Measurements from ENCODE around the gene CAPN14.
A peak's percentile ranks its signal among the peaks of the same experiment; 100 is the strongest.
"Not testable (repeated sequence)": the region's sequence is repeated elsewhere in the genome, so short reads cannot be mapped to it uniquely, and the experiment has no call there.

CAPN14 gene

GRCh38 chr2:31192396-31192795, 24.9 kb downstream of the CAPN14 start:
- DNase-seq: no peak

GRCh38 chr2:31191931-31192330, 25.4 kb downstream of the CAPN14 start:
- no peak for DNase-seq

GRCh38 chr2:31190188-31190587, 27.1 kb downstream of the CAPN14 start:
- no peak for DNase-seq

- no peak for DNase-seq
Observed at GRCh38 chr2:31189141-31189540, 28.2 kb downstream of the CAPN14 start.

GRCh38 chr2:31188131-31188530, 29.2 kb downstream of the CAPN14 start:
- no peak for DNase-seq

GRCh38 chr2:31187166-31187565, 30.1 kb downstream of the CAPN14 start:
- DNase-seq: no peak

DNA sequence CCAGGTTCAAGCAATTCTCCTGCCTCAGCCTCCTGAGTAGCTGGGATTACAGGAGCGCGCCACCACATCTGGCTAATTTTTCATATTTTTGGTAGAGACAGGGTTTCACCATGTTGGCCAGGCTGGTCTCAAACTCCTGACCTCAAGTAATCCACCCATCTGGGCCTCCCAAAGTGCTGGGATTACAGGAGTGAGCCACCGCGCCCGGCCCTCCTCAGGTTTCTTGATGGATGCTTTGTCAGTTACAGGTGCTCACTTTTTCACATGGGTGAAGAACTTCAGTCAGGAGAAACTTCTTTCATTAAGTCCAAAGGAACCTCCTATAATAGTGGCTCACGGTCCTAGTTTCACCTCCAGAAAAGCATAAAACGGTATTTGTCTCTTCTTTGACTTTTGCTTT, 33.3 kb downstream of the CAPN14 start:
- not testable (repeated sequence) for DNase-seq

DNA sequence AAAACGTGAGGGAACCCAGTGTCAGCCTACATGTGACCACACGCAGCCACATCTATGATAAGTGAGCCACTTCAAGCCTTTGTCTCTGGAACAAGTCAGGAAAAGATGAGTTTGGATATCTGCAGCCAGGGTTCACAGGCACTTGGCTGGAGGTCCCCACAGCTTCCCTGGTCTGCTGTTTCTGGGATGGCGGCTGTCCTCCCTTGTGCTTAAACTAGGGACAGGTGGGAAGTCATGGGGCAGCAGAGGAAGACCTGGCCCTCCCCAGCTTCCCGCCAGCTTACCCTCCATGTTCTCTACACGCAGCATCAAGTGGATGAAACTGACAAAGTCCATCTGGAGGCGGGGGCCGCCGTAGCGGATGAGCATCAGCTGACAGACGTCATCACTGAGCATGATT, 40.6 kb downstream of the CAPN14 start:
- DNase-seq: no peak

- DNase-seq: no peak
Observed at GRCh38 chr2:31171142-31171541, 46.2 kb downstream of the CAPN14 start.

DNA sequence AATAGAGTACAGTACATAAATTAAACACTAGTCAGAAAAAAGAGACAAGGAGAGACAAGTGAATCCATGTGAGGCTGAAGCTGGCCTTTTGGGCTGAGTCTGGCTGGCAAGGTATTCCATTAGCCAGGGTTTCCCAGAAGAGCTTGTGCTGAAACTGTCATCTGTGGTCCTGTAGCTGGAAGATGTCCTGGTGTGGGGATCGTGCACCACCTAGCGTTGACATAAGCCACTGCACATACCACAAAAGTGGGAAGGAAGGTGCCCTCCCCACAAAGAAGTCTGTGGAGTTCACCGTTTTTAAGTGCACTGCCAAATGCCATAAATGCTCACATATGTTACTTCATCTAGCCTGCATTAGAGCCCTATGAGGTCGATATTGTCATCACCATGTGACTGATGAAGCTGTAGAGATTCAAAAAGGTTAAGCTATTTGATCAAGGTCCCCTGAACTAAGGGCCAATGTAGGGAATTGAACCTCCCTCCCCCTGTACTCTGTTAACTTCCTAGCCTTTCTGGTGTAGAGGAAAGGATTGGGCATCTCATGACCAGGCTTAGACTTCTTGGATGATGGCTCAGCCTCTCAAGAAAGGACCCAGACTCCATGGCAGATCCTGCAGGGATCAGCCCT, 47.1 kb downstream of the CAPN14 start:
- peak; percentile 32 to 33 for DNase-seq

DNA sequence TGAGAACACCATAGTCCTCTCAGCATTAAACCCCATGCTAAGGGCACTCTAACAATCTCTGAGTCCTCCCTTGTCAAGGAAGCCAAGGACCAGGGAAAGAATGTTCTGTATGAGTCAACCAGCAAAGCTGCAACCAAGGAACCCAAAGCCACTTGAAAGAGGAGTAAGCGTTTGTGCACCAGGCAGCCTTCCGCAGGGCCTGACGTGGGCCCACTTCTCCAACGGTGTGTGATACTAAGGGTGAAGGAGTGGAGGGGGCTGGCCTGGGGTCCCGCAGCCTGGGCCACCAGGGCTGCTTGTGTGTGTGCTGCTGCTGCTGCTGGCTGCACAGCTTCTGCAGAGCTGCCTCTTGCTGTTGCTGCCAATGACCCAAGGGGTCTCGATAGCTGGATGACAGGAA, 49.0 kb downstream of the CAPN14 start:
- DNase-seq: no peak

- DNase-seq: no peak
Observed at GRCh38 chr2:31166925-31167324, 50.4 kb downstream of the CAPN14 start.

- no peak for DNase-seq
Observed at GRCh38 chr2:31163011-31163539, 54.2 kb downstream of the CAPN14 start.

GRCh38 chr2:31161637-31162036, 55.7 kb downstream of the CAPN14 start:
- no peak for DNase-seq

- DNase-seq: no peak
Observed at GRCh38 chr2:31151501-31151900, 65.8 kb downstream of the CAPN14 start.

GRCh38 chr2:31150120-31150670, 67.1 kb downstream of the CAPN14 start:
- DNase-seq: no peak

DNA sequence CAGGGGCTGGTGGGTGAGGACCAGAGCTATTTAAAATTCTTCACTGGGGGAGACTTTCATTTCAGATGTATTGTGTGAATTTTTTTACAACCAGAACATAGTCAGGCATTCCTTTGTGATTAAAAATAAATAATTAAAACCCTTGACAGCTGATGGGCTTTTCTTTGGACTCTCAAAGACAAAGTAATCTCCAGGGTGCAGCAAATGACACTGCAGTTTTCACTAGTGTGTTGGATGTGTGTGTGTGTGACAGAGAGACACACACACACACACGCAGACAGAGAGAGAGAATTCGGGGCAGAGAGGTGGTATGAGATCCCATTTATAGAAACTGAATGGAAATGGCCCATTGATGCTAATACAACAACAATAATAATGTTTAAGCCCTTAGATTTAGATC, 68.8 kb downstream of the CAPN14 start:
- DNase-seq: no peak

DNA sequence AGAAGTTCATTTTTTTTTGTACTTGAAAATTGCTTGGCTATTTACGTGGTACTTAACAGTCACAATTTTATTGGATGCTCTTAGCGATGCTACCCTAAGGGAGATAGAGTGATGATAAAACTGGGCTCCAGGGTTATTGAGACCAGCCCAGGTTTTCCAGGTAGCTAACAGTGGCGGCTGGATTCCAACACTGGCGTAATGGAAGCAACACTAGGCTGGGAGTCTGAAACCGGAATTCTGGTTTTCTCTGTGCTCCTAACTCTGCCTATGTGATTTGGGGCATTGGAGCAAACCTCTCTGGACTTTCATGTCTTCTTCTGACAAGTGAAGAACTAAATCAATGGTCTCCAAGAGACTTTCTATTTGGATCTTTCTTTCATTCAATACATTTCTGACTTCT, 69.7 kb downstream of the CAPN14 start:
- no peak for DNase-seq

GRCh38 chr2:31142110-31142509, 75.2 kb downstream of the CAPN14 start:
- DNase-seq: no peak

GRCh38 chr2:31141443-31142085, 75.8 kb downstream of the CAPN14 start:
- DNase-seq: no peak

DNA sequence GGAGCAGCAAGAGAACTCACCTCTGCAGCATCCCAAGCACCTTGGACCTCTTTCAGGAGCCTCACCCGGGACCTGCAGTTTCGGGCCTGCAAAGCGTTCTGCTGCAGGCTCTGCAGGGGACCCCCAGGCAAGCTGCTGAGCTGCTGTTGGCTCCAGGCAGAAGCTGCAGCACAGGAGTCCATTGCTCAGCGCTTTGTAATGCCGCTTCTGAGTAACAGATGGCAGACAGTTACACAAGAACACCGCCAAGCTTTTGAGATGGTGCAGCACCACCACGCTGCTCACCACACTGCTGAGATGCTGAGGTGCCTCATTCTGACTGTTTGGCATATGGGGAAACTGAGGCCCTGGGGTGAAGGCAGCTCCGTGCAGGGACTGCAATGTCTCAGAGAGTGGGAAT, 77.2 kb downstream of the CAPN14 start:
- no peak for DNase-seq

GRCh38 chr2:31139671-31140070, 77.6 kb downstream of the CAPN14 start:
- no peak for DNase-seq

- DNase-seq: peak; percentile 19 to 50
Observed at GRCh38 chr2:31138037-31138962, 79.0 kb downstream of the CAPN14 start, which contains the start of gene GALNT14. GALNT14 (minus strand) TSS chr2:31138440; CDS start chr2:31138086, 354 bp downstream.

Data from stimulated activated CD4-positive, alpha-beta T cell treated with anti-CD3 and anti-CD28 coated beads, Interleukin-2, amount 100 ng/mL, for 48 hours (primary cell).